Activated T-cell treated with anti-CD3 and anti-CD28 coated beads, Interleukin-2, amount 50 U/mL, for 4 hours (primary cell): ENCODE results near the gene USP1. TPM values are rescaled to one million over a fixed set of nuclear protein-coding genes. Genes with fewer than 3 reads are reported as not detected.

Experiments used
- ATAC-seq, 2 donors: fragments of 200-7000 bp; cut with Tn5 transposase; one replicate each; pipeline ENCODE4 v1.10.0; 2021
- DNase-seq: peaks from one replicate; pipeline ENCODE4 v3.0.0-alpha.2; 2020
- H3K27me3 Mint-ChIP-seq: one replicate; pipeline ENCODE4 v1.8.0; 2021; ENCODE audit warnings: low read depth, mixed read lengths
- H3K36me3 Mint-ChIP-seq: one replicate; pipeline ENCODE4 v1.8.0; 2022; ENCODE audit warnings: mixed read lengths; ENCODE audit not compliant: insufficient read depth
- H3K4me1 Mint-ChIP-seq: one replicate; pipeline ENCODE4 v1.8.0; 2021; ENCODE audit warnings: low read depth, mixed read lengths
- H3K4me3 Mint-ChIP-seq: one replicate; pipeline ENCODE4 v1.8.0; 2021; ENCODE audit warnings: mild to moderate bottlenecking, moderate library complexity, mixed read lengths
- H3K9me3 Mint-ChIP-seq: one replicate; pipeline ENCODE4 v1.8.0; 2021; ENCODE audit warnings: mixed read lengths
- total RNA-seq, 3 donors: library from RNA; stranded (reverse); gene quantifications; one replicate each; pipeline ENCODE4 v1.2.1, GENCODE V29; 2021

Gene USP1
- total RNA-seq, 3 donors from 2014 or later = 71.5 to 79.0 (median 72.5) TPM

DNA sequence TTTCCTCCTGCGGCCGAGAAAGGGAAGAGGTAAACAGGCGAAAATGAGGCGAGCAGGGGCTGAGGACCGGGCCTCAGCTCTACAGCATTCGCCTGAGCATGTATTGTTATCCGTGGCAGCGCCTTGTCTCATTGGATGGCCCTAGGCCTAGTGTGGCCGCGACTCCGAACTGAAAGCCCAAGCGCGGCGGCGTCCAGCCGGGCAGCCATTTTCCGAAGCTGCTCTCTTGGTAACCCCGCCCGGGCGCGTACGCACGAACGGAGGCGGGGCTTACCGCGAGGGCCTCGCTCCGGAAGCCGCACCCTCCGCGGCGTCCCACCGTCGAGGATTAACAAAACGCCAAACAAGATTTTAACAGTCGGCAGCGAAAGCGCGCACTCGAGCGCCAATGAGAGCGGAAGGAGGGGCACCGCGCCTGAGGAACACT is 797 bp upstream of the USP1 start:
- ATAC-seq (no peak), DNase-seq (peak; percentile 93)
- Mint-ChIP-seq H3K4me1 (peaks cover 39% of the 10 kb centered on the region), H3K27me3 (no peaks in the 10 kb centered on the region), H3K4me3 (peak overlapping the region; percentile 96), H3K36me3 (peaks cover 4% of the 10 kb centered on the region), H3K9me3 (peaks cover 4% of the 10 kb centered on the region)

DNA sequence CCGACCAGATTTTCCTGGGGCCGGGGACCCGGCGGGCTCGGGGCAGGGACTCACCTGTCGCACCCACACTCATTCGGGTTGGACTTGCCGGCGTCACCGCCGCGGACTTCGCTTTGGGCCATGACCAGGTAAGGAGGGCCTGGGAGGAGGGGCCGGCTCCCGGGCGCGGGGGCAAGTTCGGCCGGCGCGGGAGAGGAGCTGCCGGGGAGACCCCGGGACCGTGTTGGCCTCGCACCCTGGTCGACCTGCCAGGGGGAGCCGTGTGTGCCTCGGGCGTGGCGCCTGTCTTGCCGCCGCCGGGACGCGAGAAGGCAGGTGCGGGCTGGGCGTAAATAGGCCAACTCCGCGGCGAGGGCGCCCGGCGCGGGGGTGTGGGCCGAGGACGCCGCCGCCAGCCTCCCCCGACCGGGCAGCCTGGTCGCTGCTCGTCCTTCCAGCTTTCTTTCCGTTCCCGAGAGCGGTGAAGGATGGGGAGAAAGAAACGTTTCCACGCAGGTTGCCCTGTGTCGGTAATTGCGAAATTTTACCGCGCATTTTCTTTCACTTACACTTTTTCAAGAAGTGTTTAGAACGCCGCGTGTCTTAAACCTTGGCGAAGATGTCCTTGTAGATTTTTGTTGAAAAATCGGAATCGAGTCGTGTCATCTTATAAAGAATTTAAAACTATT is 558 bp downstream of the USP1 start:
- Mint-ChIP-seq H3K27me3 (no peaks in the 10 kb centered on the region), H3K4me1 (peaks cover 45% of the 10 kb centered on the region)
- no peak for DNase-seq

DNA sequence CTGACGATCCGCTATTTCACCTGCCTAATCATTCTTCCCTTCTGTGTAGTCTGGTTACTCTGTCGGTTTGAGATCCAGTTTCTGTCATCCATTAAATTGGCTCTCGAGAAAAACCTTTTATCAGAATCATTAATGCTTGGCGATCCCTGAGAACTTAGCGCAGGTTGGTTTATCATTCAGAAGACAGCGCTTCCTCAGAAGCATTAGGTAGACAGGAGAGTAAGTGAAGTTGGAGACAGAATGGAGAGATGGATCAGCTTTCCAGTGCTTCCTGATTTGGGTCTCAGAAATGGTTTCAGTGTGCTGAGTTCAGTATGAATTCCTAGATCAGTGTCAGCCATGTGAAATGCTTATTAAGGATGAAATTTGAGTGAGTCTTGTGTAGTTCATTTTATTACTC is 1.3 kb downstream of the USP1 start:
- Mint-ChIP-seq H3K27me3 (no peaks in the 10 kb centered on the region), H3K36me3 (peaks cover 6% of the 10 kb centered on the region), H3K9me3 (peaks cover 4% of the 10 kb centered on the region), H3K4me1 (peaks cover 45% of the 10 kb centered on the region), H3K4me3 (peak overlapping the region; percentile 96)
- DNase-seq (no peak), ATAC-seq (no peak)

More for the DNA sequence above, 558 bp downstream of the USP1 start:
- Mint-ChIP-seq H3K9me3 (peaks cover 4% of the 10 kb centered on the region), H3K36me3 (peaks cover 6% of the 10 kb centered on the region), H3K4me3 (peak overlapping the region; percentile 96)
- peak; percentile 0 to 2 for ATAC-seq

DNA sequence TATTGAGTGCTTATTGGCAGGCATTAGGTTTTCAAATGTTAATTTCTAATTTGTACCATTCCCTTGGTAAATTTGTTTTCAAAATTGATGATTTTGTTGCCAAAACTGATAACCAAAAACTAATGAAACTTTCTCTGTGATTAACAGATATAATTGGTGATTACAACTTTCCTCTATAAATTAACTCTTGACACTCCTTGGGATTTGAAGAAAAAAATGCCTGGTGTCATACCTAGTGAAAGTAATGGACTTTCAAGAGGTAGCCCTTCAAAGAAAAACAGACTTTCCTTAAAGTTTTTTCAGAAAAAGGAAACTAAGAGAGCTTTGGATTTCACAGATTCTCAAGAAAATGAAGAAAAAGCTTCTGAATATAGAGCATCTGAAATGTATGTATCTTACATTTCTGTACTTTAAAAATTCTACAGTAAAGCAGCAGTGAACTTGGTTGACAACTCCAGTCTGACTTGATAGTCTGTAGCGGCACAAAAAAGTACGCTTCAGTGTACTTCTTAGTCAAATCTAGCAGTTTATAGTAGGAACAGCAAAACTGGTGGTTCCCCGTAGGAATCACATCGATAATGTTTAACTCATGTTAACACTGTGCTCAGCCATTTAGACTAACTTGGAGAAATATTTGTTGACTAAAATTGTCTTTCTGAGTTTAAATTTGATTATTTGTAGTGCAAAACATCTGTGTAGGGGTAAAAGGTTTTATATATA is 3.0 kb downstream of the USP1 start:
- peak overlapping the region; percentile 96 for H3K4me3 Mint-ChIP-seq
- H3K4me1 Mint-ChIP-seq = peaks cover 48% of the 10 kb centered on the region
- no peak for DNase-seq
- H3K36me3 Mint-ChIP-seq = peaks cover 10% of the 10 kb centered on the region
- no peaks in the 10 kb centered on the region for H3K27me3 Mint-ChIP-seq
- H3K9me3 Mint-ChIP-seq = peaks cover 4% of the 10 kb centered on the region
- ATAC-seq = no peak

DNA sequence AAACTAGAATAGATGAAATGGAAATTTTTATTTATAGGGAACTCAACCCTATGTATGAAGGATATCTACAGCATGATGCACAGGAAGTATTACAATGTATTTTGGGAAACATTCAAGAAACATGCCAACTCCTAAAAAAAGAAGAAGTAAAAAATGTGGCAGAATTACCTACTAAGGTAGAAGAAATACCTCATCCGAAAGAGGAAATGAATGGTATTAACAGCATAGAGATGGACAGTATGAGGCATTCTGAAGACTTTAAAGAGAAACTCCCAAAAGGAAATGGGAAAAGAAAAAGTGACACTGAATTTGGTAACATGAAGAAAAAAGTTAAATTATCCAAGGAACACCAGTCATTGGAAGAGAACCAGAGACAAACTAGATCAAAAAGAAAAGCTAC is 7.9 kb downstream of the USP1 start:
- ATAC-seq (no peak), DNase-seq (no peak)
- no peak overlapping the region for H3K4me3 Mint-ChIP-seq
- H3K9me3 Mint-ChIP-seq = no peaks in the 10 kb centered on the region
- H3K4me1 Mint-ChIP-seq = peaks cover 33% of the 10 kb centered on the region
- no peaks in the 10 kb centered on the region for H3K27me3 Mint-ChIP-seq
- peaks cover 41% of the 10 kb centered on the region for H3K36me3 Mint-ChIP-seq

DNA sequence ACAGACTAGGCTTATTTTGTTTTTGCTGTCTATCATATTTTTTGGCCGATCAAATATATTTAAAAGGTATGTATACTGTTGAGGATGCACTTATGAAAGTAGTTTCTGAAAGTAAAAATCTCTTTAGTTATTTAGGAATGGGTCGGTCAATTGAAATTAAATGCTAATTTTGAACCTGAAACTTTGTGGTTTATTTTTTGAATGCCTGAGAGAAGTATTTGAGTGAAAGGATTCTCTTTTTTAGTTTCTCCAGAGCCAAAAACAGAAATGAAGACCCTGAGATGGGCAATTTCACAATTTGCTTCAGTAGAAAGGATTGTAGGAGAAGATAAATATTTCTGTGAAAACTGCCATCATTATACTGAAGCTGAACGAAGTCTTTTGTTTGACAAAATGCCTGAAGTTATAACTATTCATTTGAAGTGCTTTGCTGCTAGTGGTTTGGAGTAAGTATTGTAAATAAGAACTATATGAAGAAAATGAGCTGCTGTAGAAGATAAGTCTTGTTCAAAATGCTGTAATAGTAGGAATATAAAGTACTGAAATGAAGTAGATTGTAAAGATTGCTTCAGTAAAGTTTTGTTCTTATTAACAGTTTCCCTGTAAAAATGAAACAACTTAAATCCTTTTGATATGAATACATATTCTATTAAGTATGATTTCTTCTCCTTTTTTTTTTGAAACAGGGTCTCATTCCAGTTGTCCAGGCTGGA is 11.5 kb downstream of the USP1 start:
- H3K4me3 Mint-ChIP-seq = no peak overlapping the region

DNA sequence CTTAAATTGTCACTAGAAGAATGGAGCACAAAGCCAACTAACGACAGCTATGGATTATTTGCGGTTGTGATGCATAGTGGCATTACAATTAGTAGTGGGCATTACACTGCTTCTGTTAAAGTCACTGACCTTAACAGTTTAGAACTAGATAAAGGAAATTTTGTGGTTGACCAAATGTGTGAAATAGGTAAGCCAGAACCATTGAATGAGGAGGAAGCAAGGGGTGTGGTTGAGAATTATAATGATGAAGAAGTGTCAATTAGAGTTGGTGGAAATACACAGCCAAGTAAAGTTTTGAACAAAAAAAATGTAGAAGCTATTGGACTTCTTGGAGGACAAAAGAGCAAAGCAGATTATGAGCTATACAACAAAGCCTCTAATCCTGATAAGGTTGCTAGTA is 13.5 kb downstream of the USP1 start:
- DNase-seq (no peak), ATAC-seq (no peak)
- H3K36me3 Mint-ChIP-seq = peaks cover 44% of the 10 kb centered on the region
- H3K27me3 Mint-ChIP-seq = no peaks in the 10 kb centered on the region
- no peak overlapping the region for H3K4me3 Mint-ChIP-seq
- H3K4me1 Mint-ChIP-seq = peaks cover 18% of the 10 kb centered on the region
- H3K9me3 Mint-ChIP-seq = no peaks in the 10 kb centered on the region

More for the DNA sequence above, 11.5 kb downstream of the USP1 start:
- no peak for DNase-seq
- Mint-ChIP-seq H3K9me3 (no peaks in the 10 kb centered on the region), H3K4me1 (peaks cover 21% of the 10 kb centered on the region), H3K27me3 (no peaks in the 10 kb centered on the region), H3K36me3 (peaks cover 46% of the 10 kb centered on the region)
- no peak for ATAC-seq

DNA sequence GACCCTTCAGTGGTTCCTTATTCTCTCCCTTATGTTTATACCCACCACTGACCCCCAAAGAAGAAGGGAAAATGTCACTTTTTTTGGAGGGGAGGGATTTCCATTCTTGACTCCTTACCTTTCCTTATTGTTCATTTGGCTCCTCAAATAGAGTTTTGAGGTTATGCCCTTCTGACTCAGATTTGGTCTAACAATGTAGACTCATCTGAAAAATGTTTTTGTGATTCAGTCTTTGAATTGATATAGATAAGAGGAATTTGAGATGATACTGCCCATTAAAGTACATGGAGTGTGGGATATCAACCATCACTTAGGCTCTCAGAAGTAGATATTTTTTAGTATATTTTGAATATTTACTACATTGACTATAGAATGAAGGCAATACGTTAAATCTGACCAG is 16.1 kb downstream of the USP1 start:
- Mint-ChIP-seq H3K4me1 (peaks cover 14% of the 10 kb centered on the region), H3K9me3 (no peaks in the 10 kb centered on the region), H3K36me3 (peaks cover 31% of the 10 kb centered on the region), H3K27me3 (no peaks in the 10 kb centered on the region), H3K4me3 (no peak overlapping the region)
- no peak for ATAC-seq
- no peak for DNase-seq

DNA sequence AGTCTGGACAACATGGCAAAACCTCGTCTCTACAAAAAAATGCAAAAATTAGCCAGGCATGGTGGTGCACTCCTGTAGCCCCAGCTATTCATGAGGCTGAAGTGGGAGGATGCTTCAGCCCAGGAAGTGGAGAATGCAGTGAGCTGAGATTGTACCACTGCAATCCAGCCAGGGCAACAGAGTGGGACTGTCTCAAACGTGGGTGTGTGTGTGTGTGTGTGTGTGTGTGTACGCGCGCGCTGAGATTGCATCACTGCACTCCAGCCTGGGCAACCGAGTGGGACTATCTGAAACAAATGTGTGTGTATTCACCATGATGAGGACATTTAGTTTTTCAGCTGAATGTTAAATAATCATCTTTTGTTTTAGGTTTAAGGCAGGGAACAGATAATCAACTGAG is 21.1 kb downstream of the USP1 start:
- no peak for ATAC-seq

DNA sequence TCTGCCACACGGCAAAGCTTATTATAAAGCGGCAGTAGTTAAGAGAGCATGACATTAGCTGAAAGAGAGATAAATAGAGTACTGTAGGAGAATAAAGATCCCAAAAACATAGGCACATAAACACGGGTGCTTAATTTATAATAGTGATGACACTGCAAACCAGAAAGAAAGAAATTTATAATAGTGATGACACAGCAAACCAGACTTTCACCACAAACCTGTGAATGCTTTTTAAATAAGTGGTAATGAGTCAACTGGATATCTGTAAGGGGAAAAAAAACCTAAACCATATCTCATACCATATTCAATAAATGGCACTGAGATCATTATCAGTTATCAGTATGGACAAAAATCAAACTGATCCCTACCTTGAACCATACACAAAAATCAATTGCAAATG is 25.5 kb downstream of the USP1 start:
- Mint-ChIP-seq H3K9me3 (no peaks in the 10 kb centered on the region), H3K4me3 (no peak overlapping the region), H3K36me3 (peaks cover 15% of the 10 kb centered on the region), H3K4me1 (no peaks in the 10 kb centered on the region), H3K27me3 (no peaks in the 10 kb centered on the region)
- DNase-seq = no peak
- ATAC-seq = no peak

More for the DNA sequence above, 21.1 kb downstream of the USP1 start:
- Mint-ChIP-seq H3K4me3 (no peak overlapping the region), H3K9me3 (no peaks in the 10 kb centered on the region), H3K27me3 (no peaks in the 10 kb centered on the region), H3K36me3 (peaks cover 7% of the 10 kb centered on the region), H3K4me1 (no peaks in the 10 kb centered on the region)
- no peak for DNase-seq

DNA sequence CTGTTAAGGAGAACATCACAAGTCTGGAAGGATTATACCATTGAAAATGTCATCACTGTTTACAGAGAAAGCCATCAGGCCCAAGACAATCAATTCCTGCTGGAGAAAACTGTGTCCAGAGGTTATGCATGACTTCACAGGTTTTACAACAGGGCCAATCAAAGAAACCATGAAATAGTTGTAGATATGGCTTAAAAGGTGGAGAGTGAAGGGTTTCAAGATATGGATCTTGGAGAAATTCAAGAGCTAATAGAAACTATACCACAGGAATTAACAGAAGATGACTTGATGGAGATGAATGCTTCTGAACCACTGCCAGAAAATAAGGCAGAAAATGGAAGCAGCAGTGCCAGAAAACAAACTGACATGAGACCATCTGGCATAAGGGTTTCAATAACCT is 30.2 kb downstream of the USP1 start:
- Mint-ChIP-seq H3K9me3 (no peaks in the 10 kb centered on the region), H3K36me3 (peaks cover 42% of the 10 kb centered on the region), H3K27me3 (no peaks in the 10 kb centered on the region), H3K4me3 (no peak overlapping the region), H3K4me1 (no peaks in the 10 kb centered on the region)
- DNase-seq (no peak), ATAC-seq (no peak)

DNA sequence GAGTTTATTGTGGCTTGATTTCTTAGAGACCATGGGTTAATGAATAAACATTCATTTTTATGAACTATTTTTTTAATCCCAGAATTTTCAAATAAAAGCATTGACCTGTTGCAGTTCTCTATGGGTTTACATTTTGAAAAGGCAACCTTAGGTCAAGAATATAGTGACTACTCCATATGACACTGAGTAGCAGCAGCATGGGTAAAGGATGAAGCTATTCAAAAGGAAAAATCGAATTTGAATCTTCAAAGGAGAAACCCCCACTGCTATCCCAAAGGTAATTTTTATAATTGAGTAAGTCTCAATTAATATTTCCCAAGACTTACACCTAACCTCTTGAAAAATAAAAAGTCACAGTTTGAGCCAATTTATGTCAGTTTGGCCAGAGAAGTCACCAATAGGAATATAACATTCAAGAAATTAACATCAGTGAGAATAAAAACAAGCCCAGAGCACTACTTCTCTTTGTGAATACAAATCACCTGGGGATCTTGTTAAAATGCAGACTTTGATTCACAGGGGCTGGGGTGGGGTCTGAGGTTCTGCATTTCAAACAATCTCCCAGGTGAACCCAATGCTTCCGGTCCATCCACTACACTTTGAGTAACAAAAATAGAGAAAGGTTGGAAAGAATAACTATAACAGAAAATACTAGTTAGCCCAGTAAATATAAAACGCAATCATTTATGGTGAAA is 39.8 kb downstream of the USP1 start:
- H3K4me1 Mint-ChIP-seq = no peaks in the 10 kb centered on the region
- peaks cover 21% of the 10 kb centered on the region for H3K36me3 Mint-ChIP-seq
- no peaks in the 10 kb centered on the region for H3K27me3 Mint-ChIP-seq
- no peak for DNase-seq
- ATAC-seq = no peak
- no peaks in the 10 kb centered on the region for H3K9me3 Mint-ChIP-seq
- H3K4me3 Mint-ChIP-seq = no peak overlapping the region

DNA sequence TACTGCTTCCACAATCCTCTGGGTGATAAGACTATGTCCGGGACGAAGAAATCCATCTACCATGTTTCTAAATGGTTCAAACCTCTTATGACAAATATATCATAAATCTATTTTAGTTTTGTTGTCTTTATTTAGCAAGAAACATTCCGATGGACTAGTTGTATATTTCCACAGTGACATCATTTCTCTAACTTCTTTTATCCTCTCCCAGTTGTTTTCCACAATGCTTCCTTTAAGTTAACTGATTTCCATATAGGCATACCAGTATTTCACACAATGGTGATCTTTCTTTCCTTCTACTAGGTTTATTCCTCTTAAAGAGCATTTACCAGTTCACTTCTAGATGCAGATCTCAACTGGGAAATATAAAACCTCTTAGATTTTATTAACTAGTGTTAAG is 44.8 kb downstream of the USP1 start:
- Mint-ChIP-seq H3K9me3 (no peaks in the 10 kb centered on the region), H3K36me3 (peaks cover 3% of the 10 kb centered on the region), H3K27me3 (no peaks in the 10 kb centered on the region), H3K4me3 (no peak overlapping the region), H3K4me1 (no peaks in the 10 kb centered on the region)
- DNase-seq (no peak), ATAC-seq (no peak)

DNA sequence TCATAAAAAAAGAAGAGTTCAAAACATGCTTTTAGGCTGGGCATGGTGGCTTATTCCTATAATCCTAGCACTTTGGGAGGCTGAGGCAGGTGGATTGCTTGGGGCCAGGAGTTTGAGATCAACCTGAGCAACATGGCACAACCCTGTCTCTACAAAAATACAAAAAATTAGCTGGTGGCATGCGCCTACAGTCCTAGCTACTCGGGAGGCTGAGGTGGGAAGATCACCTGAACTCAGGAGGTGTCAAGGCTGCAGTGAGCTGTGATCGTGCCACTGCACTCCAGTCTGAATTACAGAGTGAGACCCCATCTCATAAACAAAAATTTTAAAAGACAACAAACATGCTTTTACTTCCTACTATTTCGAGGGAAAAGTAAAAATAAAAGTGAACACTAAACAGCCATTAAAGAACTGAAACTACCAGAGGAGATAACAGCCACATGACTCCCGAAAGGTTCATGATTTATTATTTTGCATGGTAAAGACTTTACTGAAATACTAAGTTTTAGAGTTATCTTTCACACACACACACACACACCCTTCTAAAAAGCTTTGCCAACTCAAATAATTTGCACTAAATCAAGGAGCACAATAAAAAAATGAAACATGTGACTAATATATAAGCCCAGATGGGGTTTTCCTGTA is 48.1 kb downstream of the USP1 start:
- ATAC-seq (no peak), DNase-seq (no peak)
- no peak overlapping the region for H3K4me3 Mint-ChIP-seq
- no peaks in the 10 kb centered on the region for H3K27me3 Mint-ChIP-seq
- no peaks in the 10 kb centered on the region for H3K9me3 Mint-ChIP-seq
- H3K4me1 Mint-ChIP-seq = no peaks in the 10 kb centered on the region
- H3K36me3 Mint-ChIP-seq = peaks cover 5% of the 10 kb centered on the region
